AG10803 (cell line): ENCODE results near the gene PDE1C.

Experiments used
- DNase-seq: peaks from one replicate; pipeline ENCODE4 v3.0.0; 2010; ENCODE audit warnings: low read depth
- H3K4me3 ChIP-seq: 2 replicates; pipeline ENCODE4 v1.5.1; 2011; ENCODE audit warnings: mild to moderate bottlenecking, low read length, control low read depth
- CTCF ChIP-seq: conservative IDR thresholded peaks from 2 replicates; pipeline ENCODE4 v1.5.1; 2011; ENCODE audit warnings: mild to moderate bottlenecking, low read length, control low read depth, inconsistent platforms

Gene PDE1C

GRCh38 chr7:31747553-31747952, 322.7 kb downstream of the PDE1C start:
- TF ChIP-seq CTCF, result no peak
- H3K4me3 ChIP-seq, result no peak overlapping the region
- no peak for DNase-seq

- DNase-seq, result peak; percentile 69
Measured at GRCh38 chr7:31744294-31744874, 325.8 kb downstream of the PDE1C start.

GRCh38 chr7:31741852-31742251, 328.4 kb downstream of the PDE1C start:
- DNase-seq, result no peak
- no peak overlapping the region for H3K4me3 ChIP-seq
- TF ChIP-seq CTCF, result no peak

More at GRCh38 chr7:31744294-31744874, 325.8 kb downstream of the PDE1C start:
- TF ChIP-seq CTCF, result peak; percentile 97
- no peak overlapping the region for H3K4me3 ChIP-seq

- peak; percentile 57 for DNase-seq
- TF ChIP-seq CTCF, result peak; percentile 92
- no peak overlapping the region for H3K4me3 ChIP-seq
Measured at GRCh38 chr7:31735991-31736982, 333.9 kb downstream of the PDE1C start.

GRCh38 chr7:31734456-31734855, 335.8 kb downstream of the PDE1C start:
- no peak overlapping the region for H3K4me3 ChIP-seq
- DNase-seq, result peak; percentile 56
- no peak for TF ChIP-seq CTCF

GRCh38 chr7:31729195-31729804, 340.9 kb downstream of the PDE1C start:
- no peak for DNase-seq
- 0 out of 2 replicates have a peak, but pooled peaks have one; percentile 2 for TF ChIP-seq CTCF
- H3K4me3 ChIP-seq, result no peak overlapping the region
